Right lobe of liver (tissue), 6 donors: Measurements from ENCODE around the gene MEIS2. TPM values are rescaled to one million over a fixed set of nuclear protein-coding genes. Genes with fewer than 3 reads are reported as not detected.

ENCODE experiments used
- ATAC-seq, 4 donors: fragments of 200-7000 bp; cut with Tn5 transposase; one replicate each; pipeline ENCODE4 v1.9.1; 2020; ENCODE audit warnings: mild to moderate bottlenecking in 4 of 4, moderate library complexity in 4 of 4
- DNase-seq, 3 donors: peaks; one replicate each; pipeline ENCODE4 v3.0.0-alpha.2; 2020
- H3K27ac ChIP-seq, 3 donors: fragments of 200-600 bp; one replicate each; pipeline ENCODE4 v1.8.0; 2022
- H3K27me3 ChIP-seq, 2 donors: fragments of 200-600 bp; one replicate each; pipeline ENCODE4 v1.8.0; 2022
- H3K36me3 ChIP-seq, 4 donors: fragments of 200-600 bp; sonication (generic) in 1 of 4; one replicate each; pipeline versions ENCODE4 v1.5.1 to v1.8.0; 2017 to 2022; ENCODE audit warnings: control low read depth in 1 of 4
- H3K4me1 ChIP-seq, 4 donors: fragments of 200-600 bp; sonication (generic) in 1 of 4; one replicate each; pipeline versions ENCODE4 v1.5.1 to v1.8.0; 2017 to 2022; ENCODE audit warnings: control low read depth in 1 of 4
- H3K4me3 ChIP-seq, 3 donors: fragments of 200-600 bp; one replicate each; pipeline ENCODE4 v1.8.0; 2022
- H3K9me3 ChIP-seq, 4 donors: fragments of 200-600 bp; sonication (generic) in 1 of 4; one replicate each; pipeline versions ENCODE4 v1.5.1 to v1.8.0; 2017 to 2022; ENCODE audit warnings: control low read depth in 1 of 4
- CTCF ChIP-seq, 4 donors: fragments of 200-600 bp in 3 of 4; fragments of 450-650 bp in 1 of 4; IDR thresholded peaks; one replicate each; pipeline versions ENCODE4 v1.5.1 to v1.8.0; 2016 to 2022; ENCODE audit warnings: antibody characterized with exemption in 4 of 4, mild to moderate bottlenecking in 2 of 4
- POLR2A ChIP-seq: fragments of 450-650 bp; IDR thresholded peaks from one replicate; pipeline ENCODE4 v1.6.1; 2017; ENCODE audit warnings: antibody characterized with exemption, mild to moderate bottlenecking
- WGBS: methylation state at CpG from one replicate; pipeline ENCODE4 v1.1.6; 2018; ENCODE audit warnings: low coverage, low lambda C conversion rate; ENCODE audit not compliant: insufficient coverage; ENCODE audit errors: missing lambda C conversion rate; 5-methylcytosine and 5-hydroxymethylcytosine counted together
- intact Hi-C, 2 donors: fragments of 100-400 bp; cut with DNase I; formaldehyde crosslinking; loops; one replicate each; pipeline versions ENCODE4 v1.11.2 to v1.14.1; 2022
- total RNA-seq, 6 experiments: library from RNA; depleted of rRNA in 2 of 6; stranded (reverse); fragments of >200 nt in 2 of 6; fragmentation: NEBNext Ultra II Directional in 3 of 6; extraction: Animal tissue kit (Norgen Biotek cat#: 25700) in 3 of 6; gene quantifications; one replicate each; pipeline versions ENCODE4 v1.1.0 to v1.2.4, GENCODE V29; 2016 to 2023
- donor health status: DM: no; HTN: yes; CAD: no.
- donor health status: DM: no; HTN: no; CAD: no.
- donor health status: DM: no; HTN: no; CAD: no.
- donor health status: DM: no; HTN: yes; CAD: no.
- donor health status: DM: no; HTN: yes; CAD: no.

MEIS2 gene
- total RNA-seq, 6 experiments from 2014 or later = 6.1 to 18.0 (median 7.9) TPM

- no peaks in the 10 kb centered on the region for H3K9me3 ChIP-seq
- intact Hi-C loops = no loop called here
- 74% methylated on average over 6 of the region's 6 CpGs for WGBS
- no peaks in the 10 kb centered on the region for H3K27me3 ChIP-seq
- H3K4me3 ChIP-seq = no peak overlapping the region
- H3K27ac ChIP-seq = no peak overlapping the region
- no peaks in the 10 kb centered on the region for H3K4me1 ChIP-seq
- DNase-seq (no peak), ATAC-seq (no peak)
- no peak for TF ChIP-seq POLR2A
- no peak for TF ChIP-seq CTCF (IDR thresholded peaks at IDR 0.05)
- no peaks in the 10 kb centered on the region for H3K36me3 ChIP-seq
These were observed 243.9 kb downstream of the MEIS2 start for GRCh38 chr15:36856339-36856973.

- H3K4me1 ChIP-seq = no peaks in the 10 kb centered on the region
- H3K27me3 ChIP-seq = no peaks in the 10 kb centered on the region
- DNase-seq (no peak), ATAC-seq (no peak)
- intact Hi-C loops = no loop called here
- H3K36me3 ChIP-seq = no peaks in the 10 kb centered on the region
- no peak for TF ChIP-seq CTCF (IDR thresholded peaks at IDR 0.05)
- no peak for TF ChIP-seq POLR2A
- H3K4me3 ChIP-seq = no peak overlapping the region
- H3K9me3 ChIP-seq = no peaks in the 10 kb centered on the region
- no peak overlapping the region for H3K27ac ChIP-seq
- 60% methylated on average over 2 of the region's 2 CpGs for WGBS
These were observed 249.5 kb downstream of the MEIS2 start for GRCh38 chr15:36850864-36851263.

- Histone ChIP-seq H3K9me3 (no peaks in the 10 kb centered on the region), H3K27ac (no peak overlapping the region), H3K36me3 (no peaks in the 10 kb centered on the region), H3K4me3 (no peak overlapping the region), H3K27me3 (no peaks in the 10 kb centered on the region), H3K4me1 (no peaks in the 10 kb centered on the region)
- intact Hi-C loops = no loop called here
- DNase-seq = no peak
- TF ChIP-seq POLR2A (no peak), CTCF (IDR thresholded peaks at IDR 0.05) (no peak)
- peak in 3 of 4 donors; percentile 54 to 84 (median 57) for ATAC-seq
These were observed 255.1 kb downstream of the MEIS2 start for GRCh38 chr15:36845270-36845669.

GRCh38 chr15:36844534-36844998, 255.8 kb downstream of the MEIS2 start:
- Histone ChIP-seq H3K27me3 (no peaks in the 10 kb centered on the region), H3K4me1 (no peaks in the 10 kb centered on the region), H3K9me3 (no peaks in the 10 kb centered on the region), H3K27ac (no peak overlapping the region), H3K4me3 (no peak overlapping the region), H3K36me3 (no peaks in the 10 kb centered on the region)
- peak in 1 of 4 donors; percentile 15 for ATAC-seq
- TF ChIP-seq POLR2A (no peak), CTCF (IDR thresholded peaks at IDR 0.05) (no peak)
- WGBS = 19% methylated on average over 4 of the region's 4 CpGs
- no peak for DNase-seq
- intact Hi-C loops = no loop called here

GRCh38 chr15:36843822-36844221, 256.5 kb downstream of the MEIS2 start:
- H3K27ac ChIP-seq = no peak overlapping the region
- no peaks in the 10 kb centered on the region for H3K27me3 ChIP-seq
- whole genome bisulfite sequencing = 81% methylated on average over 3 of the region's 3 CpGs
- H3K4me3 ChIP-seq = no peak overlapping the region
- no peak for DNase-seq
- H3K4me1 ChIP-seq = no peaks in the 10 kb centered on the region
- intact Hi-C loops = no loop called here
- ATAC-seq = no peak
- TF ChIP-seq POLR2A (no peak), CTCF (IDR thresholded peaks at IDR 0.05) (no peak)
- no peaks in the 10 kb centered on the region for H3K9me3 ChIP-seq
- no peaks in the 10 kb centered on the region for H3K36me3 ChIP-seq
